AG09309 (cell line): ENCODE data around the gene KDM4C.

ENCODE experiments used
- DNase-seq: peaks from one replicate; pipeline ENCODE4 v3.0.0-alpha.2; 2010; ENCODE audit warnings: low read depth
- H3K4me3 ChIP-seq: 2 replicates; pipeline ENCODE4 v1.5.1; 2011; ENCODE audit warnings: mild to moderate bottlenecking, low read depth, low read length, moderate library complexity; ENCODE audit not compliant: control insufficient read depth
- CTCF ChIP-seq: IDR thresholded peaks from 2 replicates; pipeline ENCODE4 v1.5.1; 2011; ENCODE audit warnings: mild to moderate bottlenecking, low read depth, low read length, inconsistent platforms; ENCODE audit not compliant: insufficient read depth, control insufficient read depth; ENCODE audit errors: missing control alignments

The KDM4C gene

GRCh38 chr9:6975198-6975597, 217.4 kb downstream of the KDM4C start:
- DNase-seq, result no peak
- H3K4me3 ChIP-seq, result no peak overlapping the region
- no peak for TF ChIP-seq CTCF

- H3K4me3 ChIP-seq, result no peak overlapping the region
- DNase-seq, result no peak
- no peak for TF ChIP-seq CTCF
These were observed 220.0 kb downstream of the KDM4C start for GRCh38 chr9:6977761-6978160.

GRCh38 chr9:6978591-6978990, 220.8 kb downstream of the KDM4C start:
- no peak for TF ChIP-seq CTCF
- H3K4me3 ChIP-seq, result no peak overlapping the region
- no peak for DNase-seq

GRCh38 chr9:6984941-6985578, 227.3 kb downstream of the KDM4C start:
- TF ChIP-seq CTCF, result no peak
- no peak overlapping the region for H3K4me3 ChIP-seq
- DNase-seq, result no peak

GRCh38 chr9:6986141-6986815, 228.5 kb downstream of the KDM4C start:
- no peak for TF ChIP-seq CTCF
- DNase-seq, result no peak
- H3K4me3 ChIP-seq, result no peak overlapping the region

- DNase-seq, result no peak
- H3K4me3 ChIP-seq, result no peak overlapping the region
- no peak for TF ChIP-seq CTCF
These were observed 229.6 kb downstream of the KDM4C start for GRCh38 chr9:6987381-6987780.
